GM12878 (cell line): Measurements from ENCODE around the gene PPOX. TPM values are rescaled to one million over a fixed set of nuclear protein-coding genes. Genes with fewer than 3 reads are reported as not detected.

Experiments used
- ATAC-seq: fragments of 200-7000 bp; cut with Tn5 transposase; 3 replicates; pipeline ENCODE4 v1.9.1; 2020; ENCODE audit warnings: mild to moderate bottlenecking, moderate library complexity
- BruUV-seq: library from RNA; stranded (reverse); fragments of 400-500 nt; replicated peaks from 2 replicates; lab custom pipeline; 2021; lab: Mats Ljungman, UMichigan
- CTCF ChIA-PET: fragments of 300-600 bp; sonication (Branson Sonifier 250); formaldehyde crosslinking; extraction: SDS; loops from one replicate; lab custom pipeline; 2021; ENCODE audit warnings: inconsistent platforms; lab: Yijun Ruan, JAX
- POLR2A ChIA-PET: fragments of 350-600 bp; formaldehyde crosslinking; extraction: SDS; loops from one replicate; lab custom pipeline; 2021; ENCODE audit warnings: inconsistent platforms; lab: Charles Lee
- RAD21 ChIA-PET: fragments of 300-600 bp; sonication (Branson Sonifier 250); formaldehyde crosslinking; loops from one replicate; lab custom pipeline; 2023; ENCODE audit warnings: antibody characterized with exemption; ENCODE audit not compliant: unreplicated experiment; lab: Charles Lee
- SMC1A ChIA-PET: fragments of 300-600 bp; sonication (Branson Sonifier 250); formaldehyde crosslinking; loops from one replicate; lab custom pipeline; 2023; ENCODE audit not compliant: unreplicated experiment, uncharacterized antibody; lab: Charles Lee
- DNase-seq: peaks from one replicate; pipeline ENCODE4 v3.0.0-alpha.2; 2011; ENCODE audit warnings: low read depth, low spot score
- FAIRE-seq: peaks from 3 replicates; lab custom pipeline; 2011; peaks lifted over from hg19 to GRCh38; lab: Jason Lieb, UNC
- H2AFZ ChIP-seq: 2 replicates; pipeline ENCODE4 v1.6.0; 2011; ENCODE audit warnings: low read depth, low read length, control low read depth; ENCODE audit not compliant: control insufficient read depth
- H3K27ac ChIP-seq: 2 replicates; pipeline ENCODE4 v1.5.1; 2011; ENCODE audit warnings: control low read depth; ENCODE audit not compliant: control insufficient read depth, insufficient read depth
- H3K27me3 ChIP-seq, 2 experiments: replicated peaks in 1 of 2; 2 replicates each; pipeline versions ENCODE4 v1.6.0 to v1.6.1; 2011; ENCODE audit warnings: low read length in 1 of 2; ENCODE audit not compliant: control insufficient read depth in 2 of 2, insufficient read depth in 2 of 2
- H3K36me3 ChIP-seq, 2 experiments: 2 replicates each; pipeline ENCODE4 v1.5.1; 2011; ENCODE audit warnings: low read length in 1 of 2; ENCODE audit not compliant: control insufficient read depth in 2 of 2, insufficient read depth in 2 of 2
- H3K4me1 ChIP-seq: 2 replicates; pipeline ENCODE4 v1.6.1; 2011; ENCODE audit warnings: mild to moderate bottlenecking, low read length, moderate library complexity, mixed read lengths; ENCODE audit not compliant: control insufficient read depth, insufficient read depth
- H3K4me2 ChIP-seq: 2 replicates; pipeline ENCODE4 v1.6.0; 2011; ENCODE audit warnings: control low read depth; ENCODE audit not compliant: control insufficient read depth, insufficient read depth
- H3K4me3 ChIP-seq: fragments of 200-600 bp; sonication (generic); 2 replicates; pipeline ENCODE4 v1.5.1; 2016
- H3K79me2 ChIP-seq: 2 replicates; pipeline ENCODE4 v1.6.0; 2011; ENCODE audit warnings: low read length; ENCODE audit not compliant: control insufficient read depth, insufficient read depth
- H3K9ac ChIP-seq: 2 replicates; pipeline ENCODE4 v1.8.0; 2011; ENCODE audit warnings: low read length, control low read depth, mixed read lengths; ENCODE audit not compliant: control insufficient read depth, insufficient read depth
- H3K9me3 ChIP-seq: replicated peaks from 3 replicates; pipeline ENCODE4 v1.5.1; 2011; ENCODE audit warnings: mild to moderate bottlenecking, low read length; ENCODE audit not compliant: control insufficient read depth, insufficient read depth
- H4K20me1 ChIP-seq: 2 replicates; pipeline ENCODE4 v1.6.0; 2011; ENCODE audit not compliant: control insufficient read depth, insufficient read depth
- BMI1 ChIP-seq: fragments of 450-650 bp; IDR thresholded peaks from 2 replicates; pipeline ENCODE4 v1.6.1; 2016; ENCODE audit warnings: mild to moderate bottlenecking, moderate library complexity, borderline replicate concordance
- CBX3 ChIP-seq: fragments of 200-600 bp; sonication (generic); IDR thresholded peaks from 2 replicates; pipeline ENCODE4 v1.6.1; 2016; ENCODE audit warnings: low read depth, borderline replicate concordance
- DPF2 ChIP-seq: fragments of 450-650 bp; IDR thresholded peaks from 2 replicates; pipeline ENCODE4 v1.6.1; 2017; ENCODE audit warnings: mild to moderate bottlenecking
- E4F1 ChIP-seq: fragments of 450-650 bp; IDR thresholded peaks from 2 replicates; pipeline ENCODE4 v1.6.1; 2018; ENCODE audit warnings: borderline replicate concordance, mild to moderate bottlenecking; ENCODE audit not compliant: partially characterized antibody
- KLF5 ChIP-seq: fragments of 450-650 bp; IDR thresholded peaks from 2 replicates; pipeline ENCODE4 v1.6.1; 2014; ENCODE audit warnings: mild to moderate bottlenecking; ENCODE audit not compliant: partially characterized antibody
- MYB ChIP-seq: fragments of 150-350 bp; IDR thresholded peaks from 2 replicates; pipeline ENCODE4 v1.6.1; 2014; ENCODE audit warnings: mild to moderate bottlenecking, low read depth, low read length, borderline replicate concordance
- RCOR1 ChIP-seq: conservative IDR thresholded peaks from 2 replicates; pipeline ENCODE4 v1.6.1; 2012; ENCODE audit warnings: low read depth, low read length, improper control_type of control experiment
- TCF7 ChIP-seq: IDR thresholded peaks from 2 replicates; pipeline ENCODE4 v1.6.1; 2014; ENCODE audit warnings: antibody characterized with exemption, borderline replicate concordance
- WGBS: methylation state at CpG from one replicate; pipeline ENCODE4 v1.1.6; 2016; ENCODE audit warnings: low lambda C conversion rate; ENCODE audit not compliant: insufficient replicate concordance, insufficient coverage; ENCODE audit errors: missing lambda C conversion rate; 5-methylcytosine and 5-hydroxymethylcytosine counted together
- in situ Hi-C: fragments of 300-500 bp; cut with MboI; formaldehyde crosslinking; loops from 9 replicates; pipeline ENCODE4 v1.14.3; 2018; ENCODE audit warnings: mixed read lengths
- intact Hi-C: fragments of 100-400 bp; cut with micrococcal nuclease; formaldehyde crosslinking; loops from one replicate; pipeline ENCODE4 v1.14.2; 2022; ENCODE audit not compliant: unreplicated experiment
- polyA plus RNA-seq, 11 experiments: library from polyadenylated mRNA; depleted of rRNA in 4 of 11; unstranded in 6 of 11; stranded (reverse) in 5 of 11; fragments of >200 nt; fragmentation: Nextera tagmentation in 4 of 11; fragmentation: Illumina TruSeq in 1 of 11; extraction: Ambion mirVana in 4 of 11; extraction: Trizol in 1 of 11; gene quantifications; 1 replicate in 1 of 11; 2 replicates in 10 of 11; pipeline versions ENCODE4 v1.2.1 to v1.2.3, GENCODE V29; 2011 to 2016; ENCODE audit warnings: inconsistent platforms in 2 of 11, missing spikeins in 2 of 11, low read depth in 1 of 11
- total RNA-seq, 4 experiments: library from RNA; depleted of rRNA in 3 of 4; stranded (reverse); fragments of >200 nt in 3 of 4; fragmentation: Illumina TruSeq in 1 of 4; extraction: Trizol in 1 of 4; gene quantifications; 2 replicates each; pipeline versions ENCODE4 v1.2.1 to v1.2.3, GENCODE V29; 2013 to 2021
- TF ChIP-seq, protein P1 (sequence below): fragments of 450-650 bp; formaldehyde crosslinking; IDR thresholded peaks from 2 replicates; pipeline ENCODE4 v1.4.0; 2022; ENCODE audit warnings: mild to moderate bottlenecking, moderate library complexity
- TF ChIP-seq, protein P2 (sequence below): fragments of 450-650 bp; IDR thresholded peaks from 2 replicates; pipeline ENCODE4 v1.6.1; 2017; ENCODE audit warnings: mild to moderate bottlenecking, moderate library complexity

PPOX gene
- total and polyA plus RNA-seq, 10 of the 15 experiments (the other 5 are each of a cell fraction or from before 2014, with no cell fraction given) = 8.9 to 31.5 (median 20.3) TPM

- BruUV-seq = no TSS peak
- H3K4me1 ChIP-seq = peaks cover 37% of the 10 kb centered on the region
- no peaks in the 10 kb centered on the region for H3K9me3 ChIP-seq
- ATAC-seq (no peak), DNase-seq (no peak), FAIRE-seq (no peak)
- intact Hi-C loops = no loop called here
- ChIA-PET CTCF (interaction anchor here (0.6 to 4.5 kb wide), 3 partner anchors 23 to 194 kb away, joined by 3 to 30 read pairs (median 4); partner anchors contain the start of genes PPOX and TOMM40L), SMC1A (interaction anchor here (1.1 to 1.8 kb wide), 2 partner anchors 14 to 22 kb away, joined by 3 to 4 read pairs; partner anchors contain the start of genes NDUFS2 and PPOX), POLR2A (no interaction called here), RAD21 (interaction anchor here (0.7 to 7.2 kb wide), 2 partner anchors 35 to 37 kb away, joined by 3 to 55 read pairs; partner anchors contain the start of genes APOA2 and TOMM40L)
- H3K79me2 ChIP-seq = peaks cover 9% of the 10 kb centered on the region
- no peak overlapping the region for H3K4me3 ChIP-seq
- H2AFZ ChIP-seq = no peak overlapping the region
- no peak overlapping the region for H3K4me2 ChIP-seq
- H4K20me1 ChIP-seq = no peaks in the 10 kb centered on the region
- H3K27ac ChIP-seq = no peak overlapping the region
- in situ Hi-C loops = no loop called here
- H3K27me3 ChIP-seq = no peaks in the 10 kb centered on the region
- no peaks in the 10 kb centered on the region for H3K36me3 ChIP-seq
- 69% methylated on average over 6 of the region's 6 CpGs for WGBS
- no peak overlapping the region for H3K9ac ChIP-seq
- no peak for TF ChIP-seq CBX3
- no peak for TF ChIP-seq E4F1
- TF ChIP-seq DPF2 = no peak
- no peak for TF ChIP-seq TCF7
- TF ChIP-seq, protein P1, sequence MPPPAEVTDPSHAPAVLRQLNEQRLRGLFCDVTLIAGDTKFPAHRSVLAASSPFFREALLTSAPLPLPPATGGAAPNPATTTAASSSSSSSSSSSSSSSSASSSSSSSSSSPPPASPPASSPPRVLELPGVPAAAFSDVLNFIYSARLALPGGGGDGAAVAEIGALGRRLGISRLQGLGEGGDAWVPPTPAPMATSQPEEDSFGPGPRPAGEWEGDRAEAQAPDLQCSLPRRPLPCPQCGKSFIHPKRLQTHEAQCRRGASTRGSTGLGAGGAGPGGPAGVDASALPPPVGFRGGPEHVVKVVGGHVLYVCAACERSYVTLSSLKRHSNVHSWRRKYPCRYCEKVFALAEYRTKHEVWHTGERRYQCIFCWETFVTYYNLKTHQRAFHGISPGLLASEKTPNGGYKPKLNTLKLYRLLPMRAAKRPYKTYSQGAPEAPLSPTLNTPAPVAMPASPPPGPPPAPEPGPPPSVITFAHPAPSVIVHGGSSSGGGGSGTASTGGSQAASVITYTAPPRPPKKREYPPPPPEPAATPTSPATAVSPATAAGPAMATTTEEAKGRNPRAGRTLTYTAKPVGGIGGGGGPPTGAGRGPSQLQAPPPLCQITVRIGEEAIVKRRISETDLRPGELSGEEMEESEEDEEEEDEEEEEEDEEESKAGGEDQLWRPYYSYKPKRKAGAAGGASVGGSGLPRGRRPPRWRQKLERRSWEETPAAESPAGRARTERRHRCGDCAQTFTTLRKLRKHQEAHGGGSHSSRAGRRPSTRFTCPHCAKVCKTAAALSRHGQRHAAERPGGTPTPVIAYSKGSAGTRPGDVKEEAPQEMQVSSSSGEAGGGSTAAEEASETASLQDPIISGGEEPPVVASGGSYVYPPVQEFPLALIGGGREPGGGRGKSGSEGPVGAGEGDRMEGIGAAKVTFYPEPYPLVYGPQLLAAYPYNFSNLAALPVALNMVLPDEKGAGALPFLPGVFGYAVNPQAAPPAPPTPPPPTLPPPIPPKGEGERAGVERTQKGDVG (CRISPR knock-in tag) = no peak
- TF ChIP-seq KLF5 = no peak
- no peak for TF ChIP-seq BMI1
- TF ChIP-seq RCOR1 = no peak
- no peak for TF ChIP-seq MYB
- TF ChIP-seq, protein P2, sequence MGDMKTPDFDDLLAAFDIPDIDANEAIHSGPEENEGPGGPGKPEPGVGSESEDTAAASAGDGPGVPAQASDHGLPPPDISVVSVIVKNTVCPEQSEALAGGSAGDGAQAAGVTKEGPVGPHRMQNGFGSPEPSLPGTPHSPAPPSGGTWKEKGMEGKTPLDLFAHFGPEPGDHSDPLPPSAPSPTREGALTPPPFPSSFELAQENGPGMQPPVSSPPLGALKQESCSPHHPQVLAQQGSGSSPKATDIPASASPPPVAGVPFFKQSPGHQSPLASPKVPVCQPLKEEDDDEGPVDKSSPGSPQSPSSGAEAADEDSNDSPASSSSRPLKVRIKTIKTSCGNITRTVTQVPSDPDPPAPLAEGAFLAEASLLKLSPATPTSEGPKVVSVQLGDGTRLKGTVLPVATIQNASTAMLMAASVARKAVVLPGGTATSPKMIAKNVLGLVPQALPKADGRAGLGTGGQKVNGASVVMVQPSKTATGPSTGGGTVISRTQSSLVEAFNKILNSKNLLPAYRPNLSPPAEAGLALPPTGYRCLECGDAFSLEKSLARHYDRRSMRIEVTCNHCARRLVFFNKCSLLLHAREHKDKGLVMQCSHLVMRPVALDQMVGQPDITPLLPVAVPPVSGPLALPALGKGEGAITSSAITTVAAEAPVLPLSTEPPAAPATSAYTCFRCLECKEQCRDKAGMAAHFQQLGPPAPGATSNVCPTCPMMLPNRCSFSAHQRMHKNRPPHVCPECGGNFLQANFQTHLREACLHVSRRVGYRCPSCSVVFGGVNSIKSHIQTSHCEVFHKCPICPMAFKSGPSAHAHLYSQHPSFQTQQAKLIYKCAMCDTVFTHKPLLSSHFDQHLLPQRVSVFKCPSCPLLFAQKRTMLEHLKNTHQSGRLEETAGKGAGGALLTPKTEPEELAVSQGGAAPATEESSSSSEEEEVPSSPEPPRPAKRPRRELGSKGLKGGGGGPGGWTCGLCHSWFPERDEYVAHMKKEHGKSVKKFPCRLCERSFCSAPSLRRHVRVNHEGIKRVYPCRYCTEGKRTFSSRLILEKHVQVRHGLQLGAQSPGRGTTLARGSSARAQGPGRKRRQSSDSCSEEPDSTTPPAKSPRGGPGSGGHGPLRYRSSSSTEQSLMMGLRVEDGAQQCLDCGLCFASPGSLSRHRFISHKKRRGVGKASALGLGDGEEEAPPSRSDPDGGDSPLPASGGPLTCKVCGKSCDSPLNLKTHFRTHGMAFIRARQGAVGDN = no peak
Measured at GRCh38 chr1:161188381-161188780, 22.2 kb downstream of the PPOX start.
